Upper lobe of left lung (tissue), 6 donors: Measurements from ENCODE around the gene HLA-DPB1. TPM values are rescaled to one million over a fixed set of nuclear protein-coding genes. Genes with fewer than 3 reads are reported as not detected.
A peak's percentile ranks its signal among the peaks of the same experiment; 100 is the strongest.

Experiments used
- ATAC-seq, 2 donors: fragments of 200-7000 bp; cut with Tn5 transposase; one replicate each; pipeline ENCODE4 v1.9.1; 2022; ENCODE audit warnings: mild to moderate bottlenecking in 2 of 2, moderate library complexity in 2 of 2; ENCODE audit not compliant: low FRiP score in 2 of 2
- DNase-seq, 2 donors: peaks; one replicate each; pipeline ENCODE4 v3.0.0-alpha.2; 2019 to 2020
- H3K27ac ChIP-seq, 4 donors: fragments of 200-600 bp; sonication (generic); one replicate each; pipeline ENCODE4 v1.5.1; 2016 to 2019
- H3K27me3 ChIP-seq, 4 donors: fragments of 200-600 bp; sonication (generic); one replicate each; pipeline ENCODE4 v1.5.1; 2017 to 2019
- H3K36me3 ChIP-seq, 4 donors: fragments of 200-600 bp; sonication (generic); one replicate each; pipeline ENCODE4 v1.5.1; 2016 to 2019
- H3K4me1 ChIP-seq, 4 donors: fragments of 200-600 bp; sonication (generic); one replicate each; pipeline ENCODE4 v1.5.1; 2018 to 2019
- H3K4me3 ChIP-seq, 4 donors: fragments of 200-600 bp; sonication (generic); one replicate each; pipeline ENCODE4 v1.5.1; 2017 to 2019; ENCODE audit warnings: mild to moderate bottlenecking in 2 of 4, moderate library complexity in 1 of 4
- H3K9me3 ChIP-seq, 4 donors: fragments of 200-600 bp; sonication (generic); one replicate each; pipeline ENCODE4 v1.5.1; 2018 to 2019
- CTCF ChIP-seq, 6 experiments: fragments of 450-650 bp in 4 of 6; fragments of 200-600 bp in 2 of 6; sonication (generic) in 2 of 6; IDR thresholded peaks; one replicate each; pipeline ENCODE4 v1.5.1; 2016 to 2019; ENCODE audit warnings: antibody characterized with exemption in 6 of 6
- EP300 ChIP-seq, 4 donors: sonication (generic); formaldehyde crosslinking; IDR thresholded peaks; one replicate each; pipeline ENCODE4 v1.5.1; 2017; ENCODE audit warnings: antibody characterized with exemption in 4 of 4, control low read depth in 2 of 4
- POLR2A ChIP-seq, 4 donors: fragments of 450-650 bp; IDR thresholded peaks; one replicate each; pipeline ENCODE4 v1.5.1; 2016 to 2017; ENCODE audit warnings: antibody characterized with exemption in 4 of 4, mild to moderate bottlenecking in 2 of 4
- POLR2AphosphoS5 ChIP-seq, 2 donors: sonication (generic); formaldehyde crosslinking; IDR thresholded peaks; one replicate each; pipeline ENCODE4 v1.5.1; 2017; ENCODE audit warnings: antibody characterized with exemption in 2 of 2
- WGBS, 2 donors: methylation state at CpG; one replicate each; pipeline ENCODE4 v1.1.5; 2017 to 2018; 5-methylcytosine and 5-hydroxymethylcytosine counted together
- total RNA-seq, 6 donors: library from RNA; depleted of rRNA in 4 of 6; stranded (reverse); fragments of >200 nt in 4 of 6; gene quantifications; one replicate each; pipeline versions ENCODE4 v1.1.0 to v1.2.1, GENCODE V29; 2016 to 2021
- donor health status: DM: no; HTN: no; CAD: no; lungs with moderate emphysema.
- donor health status: DM: no; HTN: yes; CAD: no; lungs with severe emphysema.

The HLA-DPB1 gene
- total RNA-seq, 6 donors from 2014 or later: 194 to 697 (median 373) TPM

GRCh38 chr6:33071569-33071968 lies 4.2 kb upstream of the HLA-DPB1 start:
- 42 to 54% methylated on average over 6 of the region's 6 CpGs for WGBS, 2 donors
- DNase-seq: no peak
- H3K4me1 ChIP-seq: peaks cover 12 to 32% (median 19%) of the 10 kb centered on the region in 4 donors
- no peaks in the 10 kb centered on the region for H3K27me3 ChIP-seq
- ATAC-seq: no peak
- TF ChIP-seq POLR2AphosphoS5 (IDR thresholded peaks at IDR 0.05) (no peak), POLR2A (IDR thresholded peaks at IDR 0.05) (no peak), EP300 (IDR thresholded peaks at IDR 0.05) (no peak), CTCF (IDR thresholded peaks at IDR 0.05) (no peak)
- no peaks in the 10 kb centered on the region for H3K9me3 ChIP-seq
- peak overlapping the region in 2 of 4 donors; percentile 49 to 53 for H3K4me3 ChIP-seq
- no peak overlapping the region for H3K27ac ChIP-seq
- peaks cover 0 to 31% (median 16%) of the 10 kb centered on the region in 4 donors for H3K36me3 ChIP-seq

- Histone ChIP-seq H3K4me3 (peak overlapping the region in 3 of 4 donors; percentile 48 to 53 (median 49)), H3K9me3 (no peaks in the 10 kb centered on the region), H3K4me1 (peaks cover 14 to 34% (median 19%) of the 10 kb centered on the region in 4 donors), H3K36me3 (peaks cover 0 to 21% (median 11%) of the 10 kb centered on the region in 4 donors), H3K27ac (peak overlapping the region; percentile 26 to 89 (median 81)), H3K27me3 (no peaks in the 10 kb centered on the region)
- no peak for TF ChIP-seq POLR2A (IDR thresholded peaks at IDR 0.05)
- no peak for TF ChIP-seq CTCF (IDR thresholded peaks at IDR 0.05)
- TF ChIP-seq EP300 (IDR thresholded peaks at IDR 0.05): no peak
- TF ChIP-seq POLR2AphosphoS5 (IDR thresholded peaks at IDR 0.05): no peak
- no peak for DNase-seq
- 37 to 60% methylated on average over 7 of the region's 7 CpGs for WGBS, 2 donors
- ATAC-seq: no peak
Observed at GRCh38 chr6:33072508-33073100, 3.2 kb upstream of the HLA-DPB1 start.

- H3K27ac ChIP-seq: peak within 1 kb of the TSS; percentile 26 to 89 (median 81)
- WGBS, 2 donors: 9 to 13% methylated on average over 8 of the region's 8 CpGs
- H3K36me3 ChIP-seq: peaks cover 0 to 12% (median 7%) of the 10 kb centered on the region in 4 donors
- H3K9me3 ChIP-seq: no peaks in the 10 kb centered on the region
- TF ChIP-seq POLR2AphosphoS5 (IDR thresholded peaks at IDR 0.05) (peak; percentile 78 to 95), EP300 (IDR thresholded peaks at IDR 0.05) (no peak), POLR2A (IDR thresholded peaks at IDR 0.05) (peak in 3 of 4 donors; percentile 52 to 92 (median 83))
- ATAC-seq (peak; percentile 86 to 88), DNase-seq (peak in 1 of 2 donors; percentile 75)
- no peaks in the 10 kb centered on the region for H3K27me3 ChIP-seq
- peaks cover 16 to 36% (median 23%) of the 10 kb centered on the region in 4 donors for H3K4me1 ChIP-seq
- peak within 1 kb of the TSS; percentile 4 to 53 (median 48) for H3K4me3 ChIP-seq
Observed at GRCh38 chr6:33073431-33073871, 2.3 kb upstream of the HLA-DPB1 start, which contains the start of gene HLA-DPA1. Gene HLA-DPA1, minus strand, starts transcription at chr6:33073649.

- H3K4me3 ChIP-seq: no peak overlapping the region
- 88 to 90% methylated on average over 4 of the region's 4 CpGs for whole genome bisulfite sequencing, 2 donors
- no peaks in the 10 kb centered on the region for H3K36me3 ChIP-seq
- ATAC-seq (no peak), DNase-seq (no peak)
- peaks cover 16 to 34% (median 26%) of the 10 kb centered on the region in 4 donors for H3K4me1 ChIP-seq
- H3K9me3 ChIP-seq: no peaks in the 10 kb centered on the region
- H3K27ac ChIP-seq: peak overlapping the region; percentile 56 to 89 (median 88)
- H3K27me3 ChIP-seq: no peaks in the 10 kb centered on the region
- TF ChIP-seq POLR2AphosphoS5 (IDR thresholded peaks at IDR 0.05) (no peak), EP300 (IDR thresholded peaks at IDR 0.05) (no peak), POLR2A (IDR thresholded peaks at IDR 0.05) (no peak), CTCF (IDR thresholded peaks at IDR 0.05) (no peak)
Observed at GRCh38 chr6:33075208-33075567, 602 bp upstream of the HLA-DPB1 start.

GRCh38 chr6:33076406-33076934 lies 680 bp downstream of the HLA-DPB1 start:
- ATAC-seq (no peak), DNase-seq (no peak)
- WGBS, 2 donors: 16 to 38% methylated on average over 2 to 3 of the region's 3 CpGs
- peak overlapping the region; percentile 75 to 89 (median 88) for H3K27ac ChIP-seq
- H3K4me1 ChIP-seq: peaks cover 20 to 36% (median 27%) of the 10 kb centered on the region in 4 donors
- no peaks in the 10 kb centered on the region for H3K27me3 ChIP-seq
- no peaks in the 10 kb centered on the region for H3K9me3 ChIP-seq
- peak in 1 of 6 experiments; percentile 11 for TF ChIP-seq CTCF (IDR thresholded peaks at IDR 0.05)
- no peak for TF ChIP-seq EP300 (IDR thresholded peaks at IDR 0.05)
- TF ChIP-seq POLR2A (IDR thresholded peaks at IDR 0.05): no peak
- no peak for TF ChIP-seq POLR2AphosphoS5 (IDR thresholded peaks at IDR 0.05)
- peak overlapping the region; percentile 41 to 56 (median 51) for H3K4me3 ChIP-seq
- no peaks in the 10 kb centered on the region for H3K36me3 ChIP-seq
